ENCODE results near the gene SLC4A5.
A peak's percentile ranks its signal among the peaks of the same experiment; 100 is the strongest.
"Not testable (repeated sequence)": the region's sequence is repeated elsewhere in the genome, so short reads cannot be mapped to it uniquely, and the experiment has no call there.

Gene SLC4A5

DNA sequence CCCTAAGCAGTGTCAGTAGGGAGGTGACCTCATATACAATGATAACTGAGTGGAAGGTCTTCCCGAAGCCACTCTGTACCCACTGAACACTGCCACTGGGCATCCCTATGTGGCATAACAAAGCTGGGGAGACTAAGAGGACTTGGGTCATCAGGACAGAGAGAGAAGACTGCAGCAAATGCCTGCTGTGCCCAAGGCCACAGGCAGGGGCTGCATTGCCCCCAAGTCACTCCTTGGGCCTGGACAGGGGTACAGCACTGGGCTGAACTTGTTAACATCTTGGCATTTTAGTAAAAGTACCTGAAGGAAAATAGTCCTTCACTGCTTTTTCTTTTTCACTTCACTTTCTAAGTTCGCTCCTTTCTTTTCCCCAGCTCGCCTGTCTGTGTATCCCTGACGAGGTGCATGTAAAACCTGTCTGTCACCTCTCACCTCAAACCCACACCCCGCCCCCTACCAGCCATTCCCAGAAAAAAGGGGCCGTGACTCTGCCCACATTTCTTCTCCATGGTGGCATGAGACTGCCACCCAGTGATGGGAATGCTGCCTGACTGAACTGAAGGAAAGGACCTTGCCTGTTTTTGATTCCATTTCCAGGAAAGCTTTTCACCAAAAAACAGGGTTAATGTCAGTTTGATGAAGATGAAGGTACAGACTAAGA lies 81.9 kb downstream of the SLC4A5 start:
- DNase-seq = no peak

DNA sequence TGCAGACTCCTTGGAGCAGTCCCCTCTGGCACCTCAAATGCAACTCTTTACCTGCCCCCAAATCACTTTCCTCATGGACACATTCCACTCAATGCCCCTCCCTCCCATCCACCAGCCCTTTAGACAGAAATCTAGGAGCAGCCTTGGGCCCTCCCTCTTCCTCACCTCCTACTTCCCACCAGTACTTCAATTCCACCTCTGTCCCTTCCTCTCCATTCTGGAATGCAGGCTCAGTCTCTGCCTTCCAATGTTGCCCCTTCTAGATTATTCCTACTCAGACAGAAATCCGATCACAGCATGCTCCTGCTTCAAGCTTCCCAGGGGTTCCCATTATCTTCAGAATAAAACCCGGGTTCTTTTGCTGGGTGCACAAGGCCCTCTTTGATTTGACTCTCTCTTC lies 82.7 kb downstream of the SLC4A5 start:
- no peak for DNase-seq

DNA sequence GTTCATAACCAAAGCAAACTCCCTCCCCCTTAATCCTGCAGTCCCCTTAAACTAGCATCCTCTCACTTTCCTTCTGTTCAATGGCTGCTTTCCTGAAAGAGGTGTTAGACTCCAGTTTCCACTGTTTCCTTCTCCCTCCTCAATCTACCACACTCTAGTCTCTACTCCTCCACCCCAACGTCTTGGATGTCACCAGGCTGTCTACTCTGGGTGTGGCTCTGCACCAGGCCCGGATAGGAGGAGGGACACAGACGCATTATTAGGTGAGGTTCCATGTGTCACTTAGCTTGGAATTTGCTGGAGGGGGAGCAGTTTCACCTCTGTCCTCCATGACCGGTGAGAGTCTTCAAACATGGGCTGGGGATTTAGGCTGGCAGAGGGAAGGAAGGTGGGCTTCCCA lies 83.5 kb downstream of the SLC4A5 start:
- no peak for DNase-seq

DNA sequence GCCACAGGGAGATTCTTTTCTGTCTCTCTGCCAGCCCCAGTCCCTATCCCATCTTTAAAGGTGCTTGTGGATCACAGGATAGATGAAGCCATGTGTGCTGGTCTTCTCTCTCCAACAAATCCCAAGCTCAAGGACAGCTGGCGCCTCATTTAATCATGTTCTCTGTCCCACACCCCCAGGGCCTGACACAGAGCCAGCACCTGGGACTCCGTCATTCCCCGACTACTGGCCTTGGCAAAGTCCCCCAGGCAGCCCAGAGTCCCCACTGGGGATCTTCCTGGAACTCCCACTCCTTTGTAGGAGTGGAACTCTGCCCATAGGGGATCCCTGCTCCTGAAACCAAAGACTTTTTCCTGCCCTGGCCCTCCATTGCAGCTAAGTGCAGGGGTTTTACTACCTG lies 84.0 kb downstream of the SLC4A5 start:
- no peak for DNase-seq

DNA sequence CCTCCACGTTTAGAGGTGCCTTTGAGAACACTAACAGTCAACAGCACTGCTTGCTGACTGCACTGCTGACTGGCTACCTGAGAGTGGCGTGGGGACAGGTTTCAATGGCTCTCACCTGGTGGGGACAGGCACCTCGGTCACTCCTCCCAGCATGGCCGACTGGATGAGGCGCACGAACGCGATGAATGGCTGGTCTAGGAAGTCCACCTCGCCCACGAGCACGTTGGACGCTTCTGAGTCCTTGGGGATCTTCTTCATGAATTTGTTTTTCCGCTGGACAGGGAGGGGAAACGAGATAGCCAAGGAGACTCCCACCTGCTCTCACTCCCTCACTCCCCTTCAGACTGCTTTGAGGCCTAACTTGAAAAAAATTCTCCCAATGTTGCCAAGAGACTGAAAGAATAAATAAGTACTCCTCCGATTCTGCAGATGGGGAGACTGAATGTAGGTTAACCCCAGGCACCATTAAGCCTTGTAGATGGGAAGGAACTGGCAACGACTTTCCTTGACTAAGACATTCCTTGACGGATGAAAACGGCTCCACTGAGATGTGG lies 87.5 kb downstream of the SLC4A5 start:
- no peak for DNase-seq

DNA sequence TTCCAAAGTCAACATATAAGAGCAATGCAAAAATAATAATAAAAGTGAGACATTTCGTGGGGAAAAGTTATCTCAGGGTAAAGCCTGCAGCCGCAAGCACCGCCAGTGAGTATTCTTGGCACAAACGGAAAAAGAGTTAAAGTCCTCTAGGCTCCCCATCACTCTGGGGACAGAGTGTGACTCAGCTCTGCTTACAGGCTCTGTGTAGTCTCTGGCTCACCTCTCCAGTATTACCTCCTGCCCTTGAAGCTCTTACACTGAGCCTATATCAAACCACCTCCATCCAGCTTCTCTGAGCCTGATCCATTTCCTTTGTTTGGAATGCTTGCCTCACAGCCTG lies 89.3 kb downstream of the SLC4A5 start:
- no peak for DNase-seq

DNA sequence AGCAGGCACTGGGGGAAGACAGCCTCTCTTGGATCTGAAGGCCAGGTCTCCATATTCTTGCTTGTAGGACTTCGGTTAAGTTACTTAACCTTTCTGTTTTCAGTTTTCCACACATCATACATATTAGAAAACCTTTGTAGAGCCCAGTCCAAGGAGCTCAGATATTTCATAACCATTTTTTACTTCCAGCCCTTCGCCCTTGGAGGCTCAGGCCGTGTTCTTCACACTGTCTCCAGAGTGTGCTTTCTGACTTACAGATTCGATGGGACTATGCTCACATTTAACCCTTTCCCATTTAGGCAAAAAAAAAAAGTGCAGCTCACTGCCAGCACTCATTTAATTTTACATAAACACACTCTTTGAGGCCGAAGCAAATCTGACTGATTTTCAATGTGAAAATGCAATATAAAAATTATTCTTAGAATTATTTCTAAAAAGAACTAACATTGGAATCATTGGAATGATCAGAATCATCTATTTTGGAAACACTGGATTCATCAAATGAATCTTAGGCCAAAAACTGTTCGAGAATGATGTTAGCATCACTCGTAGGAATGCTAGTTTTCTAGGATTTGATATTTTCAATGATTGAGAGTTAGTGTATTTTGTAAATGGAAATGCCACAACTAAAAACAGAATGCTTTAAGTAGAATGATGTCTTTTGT lies 89.8 kb downstream of the SLC4A5 start:
- no peak for DNase-seq

DNA sequence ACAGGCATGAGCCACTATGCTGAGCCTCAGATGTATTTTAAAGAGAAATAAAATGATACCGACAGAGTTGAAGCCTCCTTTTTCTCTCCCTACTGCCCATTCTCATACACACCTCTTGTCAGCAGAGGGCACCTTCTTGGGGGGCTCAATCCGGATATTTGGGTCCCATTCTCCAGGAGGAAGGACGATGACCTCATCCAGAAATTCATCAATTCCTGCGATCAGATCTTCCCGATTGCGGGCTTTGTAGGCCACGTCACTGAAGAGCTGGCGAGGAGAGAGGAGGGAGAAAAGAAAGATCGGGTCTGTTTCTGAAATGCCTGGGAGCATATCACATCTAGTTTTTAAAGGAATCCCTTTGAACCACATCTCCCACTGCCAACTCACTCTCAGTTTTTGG lies 90.4 kb downstream of the SLC4A5 start:
- DNase-seq = no peak

DNA sequence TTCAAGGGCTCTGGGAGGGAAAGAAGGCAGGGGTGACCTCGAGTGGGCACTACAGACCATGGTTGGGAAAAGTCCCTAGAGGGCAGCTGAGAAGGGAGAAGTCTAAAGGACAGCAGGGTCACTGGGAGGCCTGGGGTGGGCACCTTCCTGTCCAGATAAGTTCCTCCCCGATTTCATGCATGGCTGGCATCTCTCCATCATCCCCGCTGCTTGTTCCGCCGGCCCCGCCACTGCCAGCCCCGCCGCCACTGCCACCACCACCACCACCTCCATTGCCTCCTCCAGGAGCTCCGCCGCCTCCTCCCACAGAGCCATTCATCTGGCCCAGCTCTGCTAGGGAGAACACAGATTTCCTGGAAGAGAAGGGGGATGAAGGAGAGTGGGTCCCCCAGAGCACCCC lies 91.2 kb downstream of the SLC4A5 start:
- no peak for DNase-seq

DNA sequence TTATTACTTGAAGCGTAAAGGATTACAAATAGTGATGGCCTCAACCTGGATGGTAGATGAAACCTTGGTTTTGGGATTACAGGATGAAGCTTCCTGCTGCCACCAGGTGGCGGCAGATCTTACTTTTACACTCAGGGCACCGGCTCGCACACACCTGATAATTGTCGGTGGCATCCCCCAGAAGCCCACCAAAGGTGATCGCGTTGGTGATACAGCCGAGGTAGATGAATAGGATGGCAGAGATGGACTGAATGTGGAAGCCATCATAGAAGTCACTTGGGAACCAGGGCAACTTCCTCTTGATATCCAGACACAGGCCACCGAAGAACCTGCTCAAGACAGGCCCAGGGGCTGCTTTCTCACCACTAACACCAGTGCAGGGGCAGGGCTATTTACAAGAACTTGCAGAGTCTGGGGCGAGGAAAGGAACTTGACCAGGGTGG lies 93.0 kb downstream of the SLC4A5 start:
- DNase-seq = peak; percentile 59

DNA sequence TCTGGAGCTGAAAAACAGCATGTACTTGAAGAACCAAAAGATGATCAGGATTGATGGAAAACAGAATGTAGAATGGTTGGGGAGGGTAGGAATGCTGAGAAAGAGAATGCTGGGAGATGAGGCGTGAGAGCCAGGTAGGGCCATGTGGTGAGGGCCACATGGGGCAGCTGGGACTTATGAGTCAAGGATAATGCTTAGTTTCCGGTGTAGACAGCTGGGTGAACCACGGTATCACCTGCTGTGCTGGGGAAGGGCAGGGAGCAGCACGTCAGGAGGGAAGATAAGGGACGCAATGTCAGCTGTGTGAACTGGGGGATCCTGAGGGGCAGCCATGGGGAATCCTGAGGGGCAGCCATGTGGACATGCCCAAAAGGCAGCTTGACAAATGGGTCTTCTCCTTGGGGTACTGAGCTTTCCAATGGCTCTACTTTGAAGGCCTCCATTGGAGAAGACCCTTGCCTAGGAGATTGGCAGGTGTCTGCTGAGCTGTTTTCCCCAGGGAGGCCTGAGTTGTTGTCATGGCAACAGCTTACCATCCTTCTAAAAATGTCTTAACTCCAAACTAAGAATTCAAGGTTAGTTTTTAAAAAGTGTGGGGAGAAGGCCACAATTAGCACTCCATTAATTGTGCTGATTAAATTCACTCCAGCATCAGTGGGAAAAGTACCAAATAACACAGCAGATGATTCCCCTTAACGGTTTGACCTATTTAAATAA lies 93.7 kb downstream of the SLC4A5 start:
- no peak for DNase-seq

DNA sequence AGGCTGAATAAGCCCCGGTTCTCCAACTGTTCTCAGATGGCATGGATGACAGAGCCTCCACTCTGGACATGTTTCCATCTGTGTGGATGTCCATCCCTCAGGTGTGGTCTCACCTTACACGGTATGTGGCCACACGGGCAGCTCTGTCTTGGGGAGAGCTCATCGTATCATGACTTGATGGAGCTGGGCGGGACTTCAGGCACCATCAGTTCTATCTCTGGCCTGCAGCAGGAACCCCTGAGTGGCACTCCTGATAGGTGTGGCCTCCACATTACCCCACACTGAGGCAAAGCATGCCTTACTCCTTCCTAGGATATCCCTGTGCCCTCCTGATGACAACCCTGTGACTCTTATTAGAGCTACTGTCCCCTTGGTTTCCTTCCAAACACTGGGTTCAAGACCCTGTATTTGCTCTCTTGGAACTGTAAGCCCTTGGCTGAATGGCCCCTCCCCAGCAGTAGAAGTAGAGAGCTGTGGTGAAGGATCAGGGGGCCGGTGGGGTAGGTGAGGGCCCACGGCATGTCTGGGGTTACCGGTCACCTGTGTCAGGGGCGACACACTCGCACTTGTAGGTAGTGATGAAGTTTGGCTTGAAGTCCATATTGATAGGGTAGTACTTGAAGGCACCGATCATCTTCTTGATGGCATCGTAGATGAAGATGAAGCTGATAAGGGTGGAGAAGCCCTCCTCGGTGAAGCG lies 96.6 kb downstream of the SLC4A5 start:
- no peak for DNase-seq

DNA sequence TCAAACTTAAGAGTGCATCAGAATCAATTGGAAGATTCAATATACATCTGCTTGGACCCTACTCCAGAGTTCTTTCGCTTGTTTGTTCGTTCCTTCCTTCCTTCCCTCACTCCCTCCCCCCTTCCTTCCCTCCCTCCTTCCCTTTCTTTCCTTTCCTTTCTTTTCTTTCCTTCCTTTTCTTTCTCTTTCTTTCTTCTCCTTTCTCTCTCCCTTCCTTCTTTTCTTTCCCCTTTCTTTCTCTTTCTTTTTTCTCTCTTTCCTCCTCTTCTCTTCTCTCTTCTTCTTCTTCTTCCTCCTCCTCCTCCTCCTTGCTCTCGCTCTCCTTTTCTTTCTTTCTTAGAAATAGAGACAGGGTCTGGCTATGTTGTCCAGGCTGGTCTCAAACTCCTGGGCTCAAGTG lies 98.9 kb downstream of the SLC4A5 start:
- no peak for DNase-seq

DNA sequence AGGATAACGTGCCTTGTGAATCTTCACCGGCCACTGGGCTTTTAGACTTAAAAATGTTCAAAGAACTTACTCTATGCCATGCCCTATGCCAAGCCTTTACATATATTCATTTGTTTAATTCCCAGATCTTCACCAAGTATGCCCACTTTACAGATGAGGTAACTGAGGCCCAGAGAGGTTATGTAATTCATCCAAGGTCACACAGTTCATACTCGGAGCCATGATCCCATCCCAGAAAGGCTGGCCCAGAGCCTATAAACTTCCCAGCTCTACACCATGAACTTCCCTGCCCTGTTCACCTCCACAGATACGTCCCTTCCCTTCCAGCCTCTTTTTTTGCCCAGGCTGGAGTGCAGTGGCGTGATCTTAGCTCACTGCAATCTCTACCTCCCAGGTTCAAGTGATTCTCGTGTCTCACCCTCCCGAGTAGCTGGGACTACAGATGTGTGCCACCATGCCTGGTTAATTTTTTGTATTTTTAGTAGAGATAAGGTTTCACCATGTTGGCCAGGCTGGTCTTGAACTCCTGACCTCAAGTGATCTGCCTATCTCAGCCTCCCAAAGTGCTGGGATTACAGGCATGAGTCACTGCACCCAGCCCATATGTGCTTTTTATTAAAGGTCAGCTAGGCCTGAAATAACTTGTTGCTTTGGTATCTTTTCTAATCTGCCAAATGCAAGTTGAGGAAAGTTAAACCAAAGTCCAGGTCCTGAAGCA lies 100.7 kb downstream of the SLC4A5 start:
- DNase-seq = no peak

DNA sequence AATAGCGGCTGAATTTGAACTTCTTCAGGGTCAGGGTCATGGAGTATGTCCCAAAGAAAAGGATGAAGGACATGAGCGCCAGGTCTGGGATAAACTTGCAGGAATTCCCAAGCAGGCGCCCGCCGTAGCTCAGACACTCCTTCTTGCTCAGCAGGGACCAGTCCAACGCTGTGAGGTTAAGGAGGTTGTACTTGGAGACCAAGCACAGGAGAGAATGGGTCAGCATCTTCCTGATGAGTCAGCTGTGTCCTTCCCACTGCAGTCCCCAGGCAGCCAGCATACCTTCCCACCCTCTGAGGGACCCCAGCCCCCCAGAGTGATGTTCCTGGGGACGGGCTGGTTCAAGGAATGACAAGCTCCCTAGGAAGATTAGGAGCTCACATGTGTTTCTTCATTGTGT lies 103.9 kb downstream of the SLC4A5 start:
- no peak for DNase-seq

DNA sequence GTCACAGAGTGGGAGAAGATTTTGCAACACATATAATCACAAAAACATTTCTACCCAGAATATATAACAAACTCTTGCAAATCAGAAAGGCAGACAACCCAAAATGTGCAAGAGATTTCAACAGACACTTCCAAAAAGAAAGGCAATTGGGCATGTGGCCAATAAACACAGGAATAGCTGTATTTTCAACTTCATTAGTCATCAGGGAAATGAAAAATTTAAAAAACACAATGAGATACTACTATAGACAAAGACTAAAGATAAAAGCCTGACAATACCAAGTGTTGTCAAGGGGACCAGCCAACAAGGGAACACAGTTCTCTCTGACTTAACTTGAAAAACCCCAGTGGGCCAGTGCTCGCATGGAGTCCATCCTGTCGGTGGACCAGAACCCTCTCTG lies 104.3 kb downstream of the SLC4A5 start:
- DNase-seq = no peak

DNA sequence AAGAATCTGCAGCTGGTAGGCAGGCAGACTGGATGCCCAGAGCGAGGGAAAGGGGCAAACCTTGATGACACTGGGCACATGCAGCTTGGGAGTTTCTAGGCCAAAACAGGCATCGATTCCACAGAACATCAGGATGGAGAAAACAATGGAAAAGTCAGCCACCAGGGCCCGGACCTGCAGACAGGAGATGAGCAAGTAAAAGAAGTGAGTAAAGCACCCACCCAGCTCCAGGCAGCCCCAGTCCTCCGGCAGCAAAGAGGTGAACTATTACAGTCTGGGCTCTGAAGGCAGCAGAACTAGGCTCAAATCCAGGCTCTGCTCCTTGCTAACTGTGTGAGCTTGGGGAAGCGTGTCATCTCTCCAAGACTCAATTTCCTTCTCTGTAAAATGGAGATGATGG lies 108.2 kb downstream of the SLC4A5 start:
- no peak for DNase-seq

DNA sequence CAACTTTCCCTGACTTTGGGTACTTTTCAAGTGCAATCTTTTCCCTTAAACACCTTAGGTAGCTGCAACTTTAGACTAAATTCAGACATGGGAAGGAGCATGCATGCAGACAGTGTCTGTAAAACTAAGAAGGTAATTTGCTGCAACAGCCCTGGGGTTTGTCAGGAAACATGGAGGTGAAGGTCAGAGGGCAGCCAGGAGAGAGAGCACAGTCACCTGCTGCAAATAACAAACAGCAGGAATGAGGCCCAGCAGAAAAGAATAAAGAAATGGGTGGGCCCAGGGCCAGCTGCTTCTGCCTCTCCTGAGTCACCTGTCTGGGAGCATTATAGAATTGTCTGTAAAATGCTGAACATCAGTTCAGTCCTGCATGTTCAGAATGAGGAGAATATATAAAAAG lies 109.6 kb downstream of the SLC4A5 start:
- DNase-seq = no peak

DNA sequence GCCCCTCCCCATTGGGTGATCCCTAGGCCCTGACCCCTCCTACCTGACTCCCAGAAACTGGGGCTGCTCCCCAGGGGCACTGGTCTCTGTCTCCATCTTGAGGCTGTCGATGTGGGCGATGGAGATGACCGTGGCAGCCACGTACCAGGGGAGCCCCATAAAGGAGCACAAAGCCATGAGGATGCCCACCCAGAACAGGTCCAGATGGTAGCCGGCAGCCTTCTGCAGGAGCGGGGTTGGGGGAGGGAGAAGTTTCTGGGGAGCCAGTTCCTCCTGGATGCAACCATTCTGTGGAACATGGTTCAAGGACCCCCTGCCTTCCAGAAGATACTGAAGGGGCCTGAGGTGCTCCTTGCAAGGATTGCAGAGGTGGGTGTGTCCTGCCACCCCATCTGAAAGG lies 110.8 kb downstream of the SLC4A5 start:
- DNase-seq = no peak

DNA sequence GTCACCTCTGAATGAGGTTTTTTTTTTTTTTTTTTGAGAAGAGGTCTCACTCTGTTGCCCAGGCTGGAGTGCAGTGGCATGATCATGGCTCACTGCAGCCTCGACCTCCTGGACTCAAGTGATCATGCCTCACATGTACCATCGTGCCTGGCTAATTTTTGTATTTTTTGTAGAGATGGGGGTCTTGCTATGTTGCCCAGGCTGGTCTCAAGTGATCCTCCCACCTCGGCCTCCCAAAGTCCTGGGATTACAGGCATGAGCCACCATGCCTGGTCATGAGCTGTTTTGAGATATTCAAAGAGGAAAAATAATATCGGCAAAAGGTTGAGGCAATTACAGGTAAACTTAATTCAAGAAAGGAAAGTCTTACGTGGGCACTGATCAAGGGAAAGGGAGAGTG lies 113.4 kb downstream of the SLC4A5 start:
- DNase-seq = not testable (repeated sequence)

DNA sequence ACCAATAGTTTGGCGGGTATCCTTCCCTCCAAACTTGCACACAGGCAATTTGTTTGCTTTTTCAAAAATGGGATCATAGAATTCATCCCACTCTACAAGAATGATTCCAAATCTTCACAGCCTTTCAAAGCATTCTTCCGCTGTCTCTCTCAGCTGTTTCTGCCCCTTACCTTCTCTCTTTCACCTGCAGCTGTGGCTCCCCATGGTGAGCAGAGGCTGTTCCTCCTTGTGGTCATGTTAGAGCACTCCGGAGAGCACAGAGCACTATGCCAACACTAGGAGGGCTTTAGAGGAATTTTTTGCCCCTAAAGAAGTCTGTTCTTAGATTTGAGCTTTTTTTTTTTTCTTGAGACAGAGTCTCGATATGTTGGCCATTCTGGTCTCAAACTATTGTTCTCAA lies 114.4 kb downstream of the SLC4A5 start:
- no peak for DNase-seq

DNA sequence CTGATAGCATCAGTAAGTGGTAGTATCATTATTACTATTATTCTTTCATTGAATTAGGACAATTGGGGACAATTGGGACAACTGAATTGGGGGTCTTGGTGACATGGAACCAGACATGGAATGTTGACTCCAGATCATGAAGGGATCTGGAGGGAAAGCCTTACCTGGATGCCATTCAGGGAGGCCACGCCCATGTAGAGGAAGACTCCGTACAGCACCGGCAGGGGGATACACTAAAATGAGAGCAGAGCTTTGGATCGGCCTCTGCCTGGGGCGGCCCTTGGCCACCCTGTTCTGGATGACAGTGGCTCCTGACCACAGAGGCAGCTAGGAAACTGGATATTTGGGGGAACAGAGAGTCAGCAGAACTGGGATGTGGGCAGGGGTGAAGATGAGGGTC lies 115.6 kb downstream of the SLC4A5 start:
- no peak for DNase-seq

DNA sequence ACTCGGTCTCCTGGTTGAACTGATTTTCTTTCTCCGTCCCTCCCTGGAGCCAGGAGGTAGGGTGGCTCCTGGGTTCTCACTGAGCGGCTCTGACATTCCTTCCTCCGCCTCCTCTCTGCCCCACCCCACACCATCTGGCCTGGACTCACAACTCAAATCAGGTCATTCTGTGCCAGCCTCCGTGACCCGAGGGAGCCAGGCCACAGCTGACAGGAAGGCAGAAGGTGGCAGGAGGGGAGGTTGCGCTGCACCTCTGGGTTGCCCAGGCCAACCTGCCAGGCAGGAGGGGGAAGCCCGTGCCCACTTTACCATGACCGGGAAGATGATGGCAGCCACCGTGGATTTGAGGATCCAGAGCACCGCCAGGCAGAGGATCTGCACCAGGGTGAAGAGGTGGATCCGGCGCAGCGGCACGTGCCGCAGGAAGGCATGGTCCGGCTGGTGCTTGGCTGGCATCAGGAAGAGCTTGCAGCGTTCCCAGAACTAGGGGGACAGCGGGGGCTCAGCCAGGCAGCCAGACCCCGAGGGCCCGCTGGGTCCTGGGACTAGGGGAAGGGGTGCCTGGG lies 116.5 kb downstream of the SLC4A5 start:
- DNase-seq = no peak

All from activated CD4-positive, alpha-beta T cell treated with anti-CD3 and anti-CD28 coated beads, Interleukin-2, amount 50 U/mL, for 1 hour (primary cell).